HG02973 (cell line): ENCODE results near the gene PARD3.

ENCODE experiments used
- ATAC-seq: cut with Tn5 transposase; IDR thresholded peaks from one replicate; pipeline ENCODE4 v1.9.1; 2021; ENCODE audit warnings: moderate library complexity; ENCODE audit not compliant: unreplicated experiment

Gene PARD3

GRCh38 chr10:34121125-34121753 is 693.9 kb downstream of the PARD3 start:
- ATAC-seq = no peak

GRCh38 chr10:34119456-34119855 is 695.6 kb downstream of the PARD3 start:
- ATAC-seq = no peak

- no peak for ATAC-seq
Measured at GRCh38 chr10:34116681-34117271, 698.3 kb downstream of the PARD3 start.

GRCh38 chr10:34116220-34116641 is 698.9 kb downstream of the PARD3 start:
- no peak for ATAC-seq

- ATAC-seq = no peak
Measured at GRCh38 chr10:34114914-34115313, 700.2 kb downstream of the PARD3 start.

- no peak for ATAC-seq
Measured at GRCh38 chr10:34113504-34114225, 701.4 kb downstream of the PARD3 start.

- ATAC-seq = no peak
Measured at GRCh38 chr10:34112171-34112782, 702.8 kb downstream of the PARD3 start.

- no peak for ATAC-seq
Measured at GRCh38 chr10:34111179-34111578, 703.9 kb downstream of the PARD3 start.

- ATAC-seq = no peak
Measured at GRCh38 chr10:34109952-34110702, 705.0 kb downstream of the PARD3 start.

- no peak for ATAC-seq
Measured at GRCh38 chr10:34109495-34109894, 705.6 kb downstream of the PARD3 start.

- ATAC-seq = no peak
Measured at GRCh38 chr10:34107626-34108516, 707.2 kb downstream of the PARD3 start.

- no peak for ATAC-seq
Measured at GRCh38 chr10:34106356-34106885, 708.7 kb downstream of the PARD3 start.

- no peak for ATAC-seq
Measured at GRCh38 chr10:34104829-34105572, 710.1 kb downstream of the PARD3 start.

- ATAC-seq = no peak
Measured at GRCh38 chr10:34102893-34103506, 712.1 kb downstream of the PARD3 start.

- no peak for ATAC-seq
Measured at GRCh38 chr10:34102237-34102673, 712.8 kb downstream of the PARD3 start.

GRCh38 chr10:34101001-34101400 is 714.1 kb downstream of the PARD3 start:
- ATAC-seq = no peak

- ATAC-seq = no peak
Measured at GRCh38 chr10:34098821-34099567, 716.1 kb downstream of the PARD3 start.

GRCh38 chr10:34097682-34098081 is 717.4 kb downstream of the PARD3 start:
- no peak for ATAC-seq
